HG02798 (cell line): Measurements from ENCODE around the gene PANK2.
"Not testable (repeated sequence)": the region's sequence is repeated elsewhere in the genome, so short reads cannot be mapped to it uniquely, and the experiment has no call there.

ENCODE experiments used
- ATAC-seq: cut with Tn5 transposase; IDR thresholded peaks from one replicate; pipeline ENCODE4 v1.9.1; 2021; ENCODE audit warnings: mild to moderate bottlenecking; ENCODE audit not compliant: unreplicated experiment, poor library complexity

Gene PANK2

GRCh38 chr20:3888622-3889488 is at the start of gene PANK2:
Gene PANK2, plus strand, starts transcription at chr20:3889387.
- peak; percentile 95 for ATAC-seq

GRCh38 chr20:3840201-3840600 is 49.0 kb upstream of the PANK2 start:
- not testable (repeated sequence) for ATAC-seq

DNA sequence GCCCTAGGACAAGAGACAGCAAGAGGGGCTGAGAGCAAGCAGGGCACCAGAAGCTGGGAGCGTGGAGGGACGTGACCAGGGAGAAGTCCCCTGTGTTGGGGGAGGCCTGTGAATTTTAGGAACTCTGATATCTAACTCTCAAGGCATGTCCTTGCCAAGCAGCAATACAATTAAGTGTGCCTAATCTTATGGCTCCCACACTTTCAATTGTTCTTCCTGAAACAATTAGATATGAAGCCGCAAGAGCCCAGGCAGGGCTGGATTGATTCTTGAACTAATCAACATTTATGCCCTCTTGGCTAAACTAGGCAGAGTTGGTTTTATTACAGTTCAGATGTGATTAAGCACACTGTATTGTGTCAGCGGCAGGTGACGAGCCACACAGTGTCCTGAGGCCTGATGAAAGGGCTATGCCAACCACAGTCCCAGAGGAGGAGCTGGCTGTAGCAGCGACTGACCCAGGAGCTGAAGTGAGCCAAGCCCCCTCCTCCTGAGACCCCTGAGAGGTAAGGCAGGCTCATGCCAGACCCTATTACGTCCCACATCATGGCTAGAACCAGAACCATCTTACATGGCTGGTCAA is 46.7 kb upstream of the PANK2 start:
- ATAC-seq: no peak

DNA sequence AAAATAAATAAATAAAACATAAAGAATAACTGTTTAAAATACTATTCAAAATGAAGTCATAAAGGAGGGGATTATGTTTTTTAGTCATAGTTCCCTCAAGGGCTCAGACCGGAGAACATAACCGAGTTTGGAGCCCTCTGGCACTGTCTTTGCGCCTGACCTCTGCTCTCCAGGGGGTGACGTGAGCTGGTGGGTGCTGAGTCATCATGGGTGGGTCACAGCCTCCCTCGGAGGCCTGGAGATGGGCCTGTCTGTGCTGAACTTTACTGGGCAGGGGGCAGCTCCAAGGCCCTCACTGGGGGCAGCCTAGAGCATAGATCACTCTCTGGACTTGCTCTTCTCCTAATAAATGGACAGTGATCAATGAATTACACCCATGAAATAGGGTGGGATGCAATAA is 45.7 kb upstream of the PANK2 start:
- no peak for ATAC-seq

GRCh38 chr20:3843990-3844619 is 45.1 kb upstream of the PANK2 start:
- not testable (repeated sequence) for ATAC-seq

DNA sequence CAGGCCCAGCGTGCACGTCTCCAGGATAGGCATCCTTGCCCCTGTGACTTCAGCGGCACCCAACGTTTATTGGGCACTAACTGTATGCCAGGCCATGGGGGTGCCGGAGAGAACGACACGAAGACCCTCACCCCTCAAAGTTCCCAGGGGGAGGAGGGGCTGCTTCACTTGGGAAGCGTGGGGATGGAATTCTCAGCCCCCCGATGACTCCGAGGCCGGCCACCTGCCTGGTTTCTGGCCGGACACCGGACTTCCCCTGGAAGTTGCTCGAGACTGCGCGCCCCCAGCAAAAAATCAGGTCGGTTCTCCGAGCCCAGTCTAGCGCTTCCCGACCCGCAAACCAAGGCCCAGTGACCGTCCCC is 42.8 kb upstream of the PANK2 start:
- ATAC-seq: no peak

GRCh38 chr20:3846740-3847428 is 42.3 kb upstream of the PANK2 start, which contains the start of gene MAVS:
Gene MAVS, plus strand, starts transcription at chr20:3846834. Its CDS starts 7,791 bp downstream, at chr20:3854625.
- peak; percentile 96 for ATAC-seq

DNA sequence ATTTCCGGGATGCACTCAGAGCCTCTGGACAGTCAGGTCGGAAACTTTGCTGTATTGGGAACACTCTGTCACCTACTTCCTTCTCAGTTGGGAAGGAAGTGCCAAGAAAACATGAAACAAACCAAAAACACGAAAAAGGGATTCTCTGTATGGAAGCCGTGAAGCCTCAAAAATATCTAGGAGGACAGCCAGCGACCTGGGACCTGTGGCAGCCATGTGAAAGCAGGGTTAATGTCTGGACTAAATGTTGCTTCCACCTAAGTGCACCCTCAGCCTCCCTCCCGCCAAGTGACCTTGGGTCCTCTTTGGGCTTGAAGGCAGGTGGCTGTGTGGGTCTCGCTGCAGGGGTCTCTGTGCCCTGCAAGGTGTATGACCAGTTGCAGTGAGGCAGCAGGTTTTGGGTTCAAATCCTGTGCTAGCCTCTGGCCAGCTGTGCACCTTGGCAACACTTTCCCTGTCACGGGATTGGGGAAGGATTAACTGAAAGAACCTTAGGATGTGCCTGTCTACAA is 41.7 kb upstream of the PANK2 start:
- ATAC-seq: no peak

DNA sequence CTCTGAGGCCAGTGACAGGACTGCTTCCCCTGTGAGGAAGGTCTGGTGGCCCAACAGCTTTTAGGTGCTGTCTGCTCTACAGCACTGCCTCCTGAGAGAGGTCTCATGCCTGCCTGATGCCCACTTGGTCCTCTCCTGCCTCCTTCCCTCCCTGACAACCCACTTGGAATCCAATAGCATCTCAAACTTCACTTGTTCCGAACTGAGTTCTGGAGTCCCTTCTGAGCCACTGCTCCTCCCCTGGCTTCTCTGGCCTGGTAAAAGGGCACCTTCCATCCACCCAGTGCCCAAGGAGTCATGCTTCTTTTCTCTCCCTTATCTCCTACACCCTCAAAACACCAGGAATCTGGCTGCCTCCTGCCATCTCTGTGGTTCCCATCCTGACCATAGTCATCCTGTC is 40.6 kb upstream of the PANK2 start:
- ATAC-seq: no peak

DNA sequence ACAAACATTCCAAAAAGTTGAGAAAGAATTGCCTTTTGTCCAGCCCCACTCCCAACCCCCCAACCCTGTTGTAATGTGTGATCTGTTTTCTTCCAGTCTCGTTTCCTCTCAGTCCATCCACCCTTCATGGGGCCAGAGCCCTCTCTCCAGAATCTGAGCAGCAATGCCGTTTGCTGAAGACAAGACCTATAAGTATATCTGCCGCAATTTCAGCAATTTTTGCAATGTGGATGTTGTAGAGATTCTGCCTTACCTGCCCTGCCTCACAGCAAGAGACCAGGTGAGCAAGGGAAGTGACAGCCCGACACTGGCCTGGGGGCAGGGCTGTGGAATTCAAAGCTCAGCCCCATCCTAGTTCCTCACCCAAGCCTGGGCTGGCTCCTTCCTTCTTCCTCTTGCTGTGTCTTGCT is 34.7 kb upstream of the PANK2 start:
- ATAC-seq: no peak

DNA sequence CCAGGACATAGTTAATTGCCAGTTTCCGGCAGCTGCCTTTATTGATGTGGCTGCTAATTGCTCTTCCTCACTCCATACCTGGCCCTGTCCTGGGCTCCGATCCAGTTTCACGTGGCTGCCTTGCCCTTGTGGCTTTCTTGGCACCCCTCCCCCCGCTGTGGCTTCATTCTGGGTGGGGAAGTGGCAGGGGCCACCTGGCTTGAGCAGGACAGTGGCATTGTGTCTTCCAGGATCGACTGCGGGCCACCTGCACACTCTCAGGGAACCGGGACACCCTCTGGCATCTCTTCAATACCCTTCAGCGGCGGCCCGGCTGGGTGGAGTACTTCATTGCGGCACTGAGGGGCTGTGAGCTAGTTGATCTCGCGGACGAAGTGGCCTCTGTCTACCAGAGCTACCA is 31.8 kb upstream of the PANK2 start:
- ATAC-seq: no peak

- no peak for ATAC-seq
Measured at GRCh38 chr20:3858689-3859088, 30.5 kb upstream of the PANK2 start.

DNA sequence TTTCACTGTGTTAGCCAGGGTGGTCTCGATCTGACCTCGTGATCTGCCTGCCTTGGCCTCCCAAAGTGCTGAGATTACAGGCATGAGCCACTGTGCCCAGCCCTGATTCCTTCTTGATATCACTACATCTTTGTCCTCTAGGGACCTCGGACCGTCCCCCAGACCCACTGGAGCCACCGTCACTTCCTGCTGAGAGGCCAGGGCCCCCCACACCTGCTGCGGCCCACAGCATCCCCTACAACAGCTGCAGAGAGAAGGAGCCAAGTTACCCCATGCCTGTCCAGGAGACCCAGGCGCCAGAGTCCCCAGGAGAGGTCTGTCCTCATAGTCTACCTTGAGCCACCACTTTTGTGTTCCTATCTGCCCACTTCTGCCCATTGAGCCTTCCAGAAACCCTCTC is 28.0 kb upstream of the PANK2 start:
- ATAC-seq: no peak

DNA sequence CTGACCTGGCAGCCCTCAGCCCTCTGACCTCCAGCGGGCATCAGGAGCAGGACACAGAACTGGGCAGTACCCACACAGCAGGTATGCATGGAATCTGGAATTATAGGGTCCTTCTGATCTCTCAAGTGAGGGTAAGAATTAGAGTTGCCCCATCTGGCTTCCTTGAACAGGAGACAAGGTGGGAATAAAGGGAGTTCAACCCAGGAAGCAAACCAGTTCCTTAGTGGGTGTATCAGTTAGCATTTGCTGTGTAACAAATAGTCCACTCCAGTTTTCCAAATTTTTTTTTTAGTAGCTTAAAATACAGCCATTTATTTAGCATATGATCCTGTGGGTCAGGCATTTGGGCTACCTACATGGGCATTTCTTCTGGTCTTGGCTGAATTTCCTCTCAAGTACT is 26.9 kb upstream of the PANK2 start:
- ATAC-seq: no peak

GRCh38 chr20:3863317-3863716 is 25.9 kb upstream of the PANK2 start:
- peak; percentile 45 for ATAC-seq

DNA sequence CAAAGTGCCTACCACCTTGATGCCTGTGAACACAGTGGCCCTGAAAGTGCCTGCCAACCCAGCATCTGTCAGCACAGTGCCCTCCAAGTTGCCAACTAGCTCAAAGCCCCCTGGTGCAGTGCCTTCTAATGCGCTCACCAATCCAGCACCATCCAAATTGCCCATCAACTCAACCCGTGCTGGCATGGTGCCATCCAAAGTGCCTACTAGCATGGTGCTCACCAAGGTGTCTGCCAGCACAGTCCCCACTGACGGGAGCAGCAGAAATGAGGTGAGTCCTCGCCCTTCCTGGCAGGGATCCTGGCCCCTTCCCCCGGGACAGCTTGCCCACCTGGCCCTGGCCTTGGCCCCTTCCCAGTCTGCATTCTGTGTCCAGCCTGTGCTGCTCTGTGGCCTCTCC is 24.7 kb upstream of the PANK2 start:
- ATAC-seq: no peak

- no peak for ATAC-seq
Measured at GRCh38 chr20:3865152-3865886, 23.9 kb upstream of the PANK2 start.

DNA sequence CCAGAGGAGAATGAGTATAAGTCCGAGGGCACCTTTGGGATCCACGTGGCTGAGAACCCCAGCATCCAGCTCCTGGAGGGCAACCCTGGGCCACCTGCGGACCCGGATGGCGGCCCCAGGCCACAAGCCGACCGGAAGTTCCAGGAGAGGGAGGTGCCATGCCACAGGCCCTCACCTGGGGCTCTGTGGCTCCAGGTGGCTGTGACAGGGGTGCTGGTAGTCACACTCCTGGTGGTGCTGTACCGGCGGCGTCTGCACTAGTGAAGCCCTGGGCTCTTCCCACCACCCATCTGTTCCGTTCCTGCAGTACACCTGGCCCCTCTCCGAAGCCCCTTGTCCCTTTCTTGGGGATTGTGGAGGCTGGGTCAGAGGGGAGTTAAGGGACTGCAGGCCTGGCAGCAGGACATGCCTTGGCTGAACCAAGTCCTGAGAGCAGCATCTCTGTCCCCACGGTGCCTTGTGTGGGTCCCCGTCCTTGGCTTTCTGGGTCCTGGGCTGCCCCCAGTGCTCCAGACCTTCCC is 23.2 kb upstream of the PANK2 start:
- ATAC-seq: no peak

DNA sequence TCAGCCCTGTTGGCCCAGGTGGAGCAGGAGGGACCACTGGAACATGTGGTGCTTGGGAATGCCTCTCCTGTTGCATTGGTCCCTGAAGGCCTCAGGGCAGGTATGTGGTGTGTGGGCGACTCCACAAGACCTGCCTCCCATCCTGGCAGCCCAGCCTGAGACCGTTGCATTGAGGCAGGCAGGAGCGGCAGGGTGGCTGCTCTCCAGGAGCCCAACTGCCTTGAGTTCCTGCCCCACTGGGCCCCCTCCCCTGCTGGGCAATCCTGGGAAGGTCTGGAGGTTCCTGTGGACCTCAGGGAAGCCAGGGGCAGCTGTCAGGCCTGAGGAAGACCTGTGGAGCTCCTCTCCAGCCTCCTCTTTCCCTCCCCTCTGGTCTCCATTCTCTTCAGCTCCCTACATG is 22.7 kb upstream of the PANK2 start:
- ATAC-seq: no peak

DNA sequence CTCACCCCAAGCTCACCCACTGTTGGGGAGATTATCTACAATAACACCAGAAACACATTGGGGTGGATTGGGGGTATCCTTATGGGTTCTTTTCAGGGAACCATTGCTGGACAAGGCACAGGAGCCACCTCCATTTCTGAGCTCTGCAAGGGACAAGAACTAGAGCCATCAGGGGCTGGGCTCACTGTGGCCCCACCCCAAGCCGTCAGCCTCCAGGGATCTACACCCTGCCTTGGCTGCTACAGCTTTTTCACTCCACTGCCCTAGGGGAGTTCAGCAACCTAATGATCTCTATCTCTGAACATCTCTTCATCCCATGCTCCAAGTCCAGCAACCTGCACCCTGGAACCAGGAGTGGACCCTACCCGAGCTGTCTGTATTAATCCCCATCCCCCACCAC is 21.4 kb upstream of the PANK2 start:
- ATAC-seq: no peak
